HG02870 (cell line): ENCODE data around the gene AKR1B15.
"Not testable (repeated sequence)": the region's sequence is repeated elsewhere in the genome, so short reads cannot be mapped to it uniquely, and the experiment has no call there.

Experiments used
- ATAC-seq: cut with Tn5 transposase; IDR thresholded peaks from one replicate; pipeline ENCODE4 v1.9.1; 2021; ENCODE audit warnings: mild to moderate bottlenecking, moderate library complexity; ENCODE audit not compliant: unreplicated experiment

AKR1B15 gene

DNA sequence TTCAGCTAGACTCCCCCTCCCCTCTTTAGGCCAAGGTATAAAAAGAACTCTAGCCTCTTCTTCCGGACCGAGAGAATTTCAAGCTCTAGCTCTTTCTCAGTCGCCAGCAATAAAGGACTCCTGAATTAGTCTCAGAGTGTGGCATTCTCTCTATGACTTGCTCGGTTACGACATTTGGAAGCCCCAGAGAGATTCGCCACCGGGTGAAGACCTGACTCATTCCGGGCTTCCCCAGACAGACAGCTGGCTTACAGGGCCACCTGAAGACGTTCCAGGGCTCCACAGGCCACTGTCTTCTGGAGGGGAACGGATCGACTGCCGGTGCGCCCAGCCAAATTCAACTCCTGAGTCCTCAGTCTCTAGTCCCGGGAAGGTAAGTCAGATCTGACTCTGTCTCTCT, at the start of gene AKR1B15:
AKR1B15 (plus strand) TSS at position 234 of the 400 bp plus-strand sequence. CDS start 15,510 bp downstream, outside the sequence.
- ATAC-seq, result peak; percentile 98

DNA sequence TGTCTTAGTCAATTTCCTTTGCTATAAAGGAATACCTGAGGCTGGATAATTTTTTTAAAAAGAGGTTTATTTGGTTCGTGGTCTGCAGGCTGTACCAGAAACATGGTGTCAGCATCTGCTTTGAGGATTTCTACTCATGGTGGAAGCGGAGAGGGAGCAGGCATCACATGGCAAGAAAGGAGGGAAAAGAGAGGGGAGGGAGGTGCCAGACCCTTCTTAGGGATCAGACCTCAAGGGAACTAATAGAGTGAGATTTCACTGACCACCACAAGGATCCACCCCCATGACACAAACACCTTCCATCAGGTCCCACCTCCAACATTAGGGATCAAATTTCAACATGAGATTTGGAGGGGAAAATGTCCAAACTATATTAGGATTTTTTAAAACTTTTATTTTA, 48.5 kb upstream of the AKR1B15 start:
- no peak for ATAC-seq

- no peak for ATAC-seq
These were observed 47.9 kb upstream of the AKR1B15 start for GRCh38 chr7:134500982-134501381.

DNA sequence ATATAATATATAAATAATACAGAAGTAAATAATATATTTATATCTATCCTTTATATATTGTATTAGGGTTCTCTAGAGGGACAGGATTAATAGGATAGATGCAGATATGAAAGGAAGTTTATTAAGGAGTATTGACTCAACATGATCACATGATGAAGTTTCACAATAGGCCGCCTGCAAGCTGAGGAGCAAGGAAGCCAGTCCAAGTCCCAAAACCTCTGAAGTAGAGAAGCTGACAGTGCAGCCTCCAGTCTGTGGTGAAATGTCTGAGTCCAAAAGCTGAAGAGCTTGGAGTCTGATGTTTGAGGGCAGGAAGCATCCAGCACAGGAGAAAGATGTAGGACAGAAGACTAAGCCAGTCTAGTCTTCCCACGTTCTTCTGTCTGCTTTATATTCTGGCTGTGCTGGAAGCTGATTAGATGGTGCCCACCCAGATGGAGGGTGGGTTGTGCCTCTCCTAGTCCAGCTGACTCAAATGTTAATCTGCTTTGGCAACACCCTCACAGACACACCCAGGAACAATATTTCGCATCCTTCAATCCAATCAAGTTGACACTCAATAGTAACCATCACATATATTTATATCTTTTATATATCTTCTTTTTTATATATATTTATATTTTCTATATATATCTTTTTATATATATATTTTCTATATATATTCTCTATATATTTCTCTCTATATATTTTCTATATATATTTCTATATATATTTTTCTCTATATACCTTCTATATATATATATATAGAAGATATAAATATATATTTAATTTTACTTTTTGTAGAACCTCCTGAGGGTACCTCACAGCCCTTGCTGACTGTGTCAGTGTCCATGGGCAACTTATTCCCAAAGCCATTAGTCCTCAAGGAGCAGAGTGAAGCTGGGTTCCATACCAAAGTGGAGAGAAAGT, 46.2 kb upstream of the AKR1B15 start:
- ATAC-seq, result no peak

DNA sequence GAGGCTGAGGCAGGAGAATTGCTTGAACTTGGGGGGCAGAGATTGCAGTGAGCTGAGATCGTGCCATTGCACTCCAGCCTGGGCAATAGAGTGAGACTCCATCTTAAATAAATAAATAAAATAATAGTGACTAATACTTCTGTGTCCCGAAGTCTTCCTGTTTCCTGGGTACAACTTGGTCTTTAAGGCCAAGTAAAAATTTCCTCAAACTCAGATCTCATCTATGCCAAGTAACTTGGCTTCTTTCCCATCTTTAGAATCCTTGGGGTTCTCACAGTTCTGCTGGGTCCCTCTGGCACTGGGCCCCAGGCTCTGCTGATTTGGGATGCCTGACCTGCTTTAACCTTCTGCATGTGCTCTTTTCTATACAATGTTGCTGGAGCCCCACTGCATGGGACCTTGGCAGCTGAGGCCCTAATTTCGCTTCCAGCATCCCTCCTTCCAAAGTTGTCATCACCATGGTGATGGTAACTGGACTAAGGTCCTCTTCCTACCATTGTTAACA, 44.2 kb upstream of the AKR1B15 start:
- ATAC-seq, result no peak

DNA sequence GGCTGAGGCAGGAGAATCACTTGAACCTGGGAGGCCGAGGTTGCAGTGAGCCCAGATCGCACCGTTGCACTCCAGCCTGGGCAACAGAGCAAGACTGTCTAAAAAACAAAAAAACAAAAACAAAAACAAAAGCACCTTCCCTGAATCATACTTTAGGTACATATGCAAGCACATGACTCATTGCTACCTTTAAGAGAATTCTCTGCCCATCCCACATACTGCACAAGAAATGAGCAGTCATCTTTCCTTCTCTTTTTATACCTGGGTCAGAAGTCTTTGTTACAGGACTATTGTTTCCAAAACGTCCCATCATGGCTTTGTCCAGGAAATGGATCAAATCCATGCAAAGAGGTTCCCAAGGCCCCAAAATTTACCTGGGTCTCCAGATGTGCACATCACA, 43.1 kb upstream of the AKR1B15 start:
- no peak for ATAC-seq

- no peak for ATAC-seq
These were observed 39.9 kb upstream of the AKR1B15 start for GRCh38 chr7:134509010-134509409.

GRCh38 chr7:134510646-134511045, 38.3 kb upstream of the AKR1B15 start:
- ATAC-seq, result no peak

- no peak for ATAC-seq
These were observed 36.6 kb upstream of the AKR1B15 start for GRCh38 chr7:134512271-134512670.

DNA sequence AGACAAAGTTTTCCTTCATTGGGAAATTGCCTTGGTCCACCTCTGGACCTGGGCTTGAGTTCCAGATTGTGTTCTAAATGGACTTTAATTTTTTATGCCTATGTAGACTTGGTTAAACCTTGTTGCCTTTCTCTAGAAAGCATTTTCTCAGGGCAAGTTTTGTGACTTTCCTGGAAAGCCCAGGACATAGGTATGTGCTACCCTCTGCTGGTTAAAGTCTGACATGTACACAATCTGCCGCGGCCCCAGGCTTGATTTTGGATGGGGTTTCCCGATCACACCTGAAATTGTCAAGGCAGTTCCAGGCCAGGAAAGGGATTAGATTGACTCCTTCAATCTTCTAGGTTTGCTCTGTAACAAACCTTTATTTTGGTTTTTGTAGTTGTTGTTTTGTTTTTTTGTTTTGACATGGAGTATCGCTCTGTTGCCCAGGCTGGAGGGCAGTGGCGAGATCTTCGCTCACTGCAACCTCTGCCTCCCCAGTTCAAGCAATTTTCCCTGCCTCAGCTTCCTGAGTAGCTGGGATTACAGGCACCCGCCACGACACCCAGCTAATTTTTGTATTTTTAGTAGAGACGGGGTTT, 35.6 kb upstream of the AKR1B15 start:
- no peak for ATAC-seq

- ATAC-seq, result no peak
These were observed 34.8 kb upstream of the AKR1B15 start for GRCh38 chr7:134514106-134514505.

- no peak for ATAC-seq
These were observed 34.2 kb upstream of the AKR1B15 start for GRCh38 chr7:134514663-134515062.

DNA sequence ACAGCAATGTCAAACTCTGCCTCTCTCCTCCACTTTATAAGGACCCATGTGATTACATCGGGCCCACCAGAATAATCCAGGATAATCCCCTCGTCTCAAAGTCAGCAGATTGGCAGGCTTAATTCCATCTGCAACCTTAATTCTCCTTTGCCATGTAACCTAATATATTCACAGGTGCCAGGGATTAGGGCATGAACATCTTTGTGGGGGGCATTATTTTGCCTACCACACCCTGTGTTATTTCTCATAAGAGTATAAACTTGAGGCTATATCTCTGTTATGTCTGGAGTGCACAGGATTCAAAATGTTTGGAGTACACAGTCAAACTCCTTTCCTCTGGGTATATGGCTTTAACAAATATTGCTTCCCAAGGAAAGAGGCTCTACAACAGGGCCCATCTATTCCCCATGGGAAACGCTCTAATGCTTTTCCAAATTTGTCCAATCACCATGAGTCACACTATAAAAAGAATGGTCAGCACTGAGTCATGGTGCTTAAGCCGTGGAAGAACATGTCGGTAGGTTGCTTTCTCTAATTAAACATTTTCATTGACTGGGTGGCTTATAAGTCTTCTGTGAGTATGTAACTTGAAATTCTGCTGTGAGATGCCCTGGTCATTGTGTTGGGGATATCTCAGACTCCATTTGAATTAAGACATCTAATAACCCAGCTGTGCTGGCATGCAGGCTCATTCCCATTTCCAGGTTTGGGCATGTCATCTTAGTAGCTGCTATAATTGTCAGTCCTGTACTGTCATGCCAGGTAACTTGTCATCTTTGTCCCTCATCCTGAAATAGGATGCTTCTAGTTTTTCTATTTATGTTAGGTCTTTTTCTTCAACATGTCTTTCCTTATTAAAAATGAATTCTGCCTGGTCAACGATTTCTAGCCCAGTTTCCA, 33.1 kb upstream of the AKR1B15 start:
- no peak for ATAC-seq

DNA sequence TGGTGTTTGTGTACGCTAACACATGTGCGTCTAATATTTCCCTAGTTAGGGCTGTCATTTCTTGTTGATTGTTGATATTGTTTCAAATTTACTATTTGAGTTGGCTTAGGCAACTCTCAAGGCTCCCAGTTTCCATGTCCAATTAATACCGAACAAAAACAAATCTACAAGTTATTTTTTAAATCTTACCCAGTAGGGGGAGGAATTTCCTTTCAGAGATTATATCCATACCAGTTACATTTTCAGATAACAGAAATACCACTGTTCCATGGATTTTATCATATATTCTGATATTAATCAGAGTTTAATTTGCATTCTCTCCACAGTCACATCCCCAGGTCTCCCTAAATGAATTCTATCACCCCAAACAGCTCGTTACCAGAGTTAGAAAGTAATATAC, 28.8 kb upstream of the AKR1B15 start:
- ATAC-seq, result no peak

GRCh38 chr7:134522601-134523000, 26.3 kb upstream of the AKR1B15 start:
- ATAC-seq, result no peak

GRCh38 chr7:134525449-134525848, 23.5 kb upstream of the AKR1B15 start:
- not testable (repeated sequence) for ATAC-seq

DNA sequence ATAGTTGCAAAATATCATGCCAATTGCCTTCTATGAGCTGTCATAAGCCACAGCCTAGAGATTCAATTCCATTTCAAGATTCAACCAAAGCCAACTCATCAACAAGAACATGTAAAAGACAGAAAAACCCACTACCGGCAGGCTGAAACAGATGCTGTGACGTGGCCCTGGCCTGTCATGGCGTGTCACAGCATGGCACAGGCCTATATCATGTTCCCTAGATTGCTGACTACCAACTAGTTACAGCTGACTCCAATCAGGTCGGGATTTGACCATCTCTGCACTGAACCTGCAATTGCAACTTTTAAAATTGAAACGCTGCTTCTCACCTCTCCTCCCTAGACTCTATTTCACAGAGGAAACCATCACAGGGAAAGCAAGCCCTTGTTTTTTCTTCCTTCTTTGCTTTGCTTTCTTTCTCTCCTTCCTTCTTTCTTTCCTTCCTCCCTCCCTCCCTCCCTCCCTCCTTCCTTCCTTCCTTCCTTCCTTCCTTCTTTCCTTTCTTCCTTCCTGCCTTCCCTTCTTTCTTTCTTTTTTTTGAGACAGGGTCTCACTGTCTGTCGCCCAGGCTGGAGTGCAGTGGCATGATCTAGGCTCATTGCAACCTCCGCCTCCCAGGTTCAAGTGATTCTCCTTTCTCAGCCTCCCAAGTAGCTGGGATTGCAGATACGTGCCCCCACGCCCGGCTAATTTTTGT, 22.2 kb upstream of the AKR1B15 start:
- ATAC-seq, result not testable (repeated sequence)

GRCh38 chr7:134527979-134528371, 20.9 kb upstream of the AKR1B15 start:
- no peak for ATAC-seq

DNA sequence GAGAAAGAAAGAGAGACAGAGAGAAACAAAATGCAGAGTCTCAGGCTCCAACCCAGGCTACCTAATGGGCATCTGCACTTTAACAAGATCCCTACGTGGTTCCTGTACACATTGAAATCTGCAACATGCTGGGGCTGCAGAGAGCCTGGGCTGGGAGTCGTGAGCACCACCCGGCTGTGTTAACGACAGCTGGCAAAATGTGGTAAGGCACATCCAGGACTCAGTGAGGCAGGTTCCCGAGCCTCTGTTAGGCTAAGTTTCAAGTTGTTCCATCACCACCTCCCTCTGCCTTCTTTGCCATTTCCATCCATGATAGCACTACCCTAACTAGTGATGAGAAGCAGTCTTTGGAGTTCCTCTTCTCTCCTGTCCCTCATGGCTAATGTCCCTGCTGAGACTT, 20.2 kb upstream of the AKR1B15 start:
- ATAC-seq, result no peak

DNA sequence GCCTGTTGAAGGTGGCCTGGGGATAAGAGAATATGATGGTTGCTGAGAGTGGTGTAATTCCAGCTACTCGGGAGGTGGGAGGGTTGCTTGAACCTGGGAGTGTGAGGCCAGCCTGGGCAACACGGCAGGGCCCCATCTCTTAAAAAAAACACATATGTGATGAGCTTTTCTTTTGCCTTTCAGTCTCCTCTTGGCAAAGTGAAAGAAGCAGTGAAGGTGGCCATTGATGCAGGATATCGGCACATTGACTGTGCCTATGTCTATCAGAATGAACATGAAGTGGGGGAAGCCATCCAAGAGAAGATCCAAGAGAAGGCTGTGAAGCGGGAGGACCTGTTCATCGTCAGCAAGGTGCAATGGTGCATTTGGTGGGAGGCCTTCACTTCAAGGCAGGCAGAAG, 18.4 kb upstream of the AKR1B15 start:
- ATAC-seq, result no peak
